Esophagus squamous epithelium (tissue), 5 donors: ENCODE data around the gene KLHDC8B. TPM values are rescaled to one million over a fixed set of nuclear protein-coding genes. Genes with fewer than 3 reads are reported as not detected.
A peak's percentile ranks its signal among the peaks of the same experiment; 100 is the strongest.

Experiments
- DNase-seq: peaks from one replicate; lab custom pipeline; 2025; lab: John Stamatoyannopoulos, UW
- H3K27ac ChIP-seq, 4 donors: fragments of 200-600 bp; sonication (generic); one replicate each; pipeline ENCODE4 v1.5.1; 2016 to 2019; ENCODE audit warnings: mild to moderate bottlenecking in 1 of 4
- H3K27me3 ChIP-seq, 4 donors: fragments of 200-600 bp; sonication (generic); 1 replicate in 3 of 4; 2 replicates in 1 of 4; pipeline versions ENCODE4 v1.5.1 to v1.6.0; 2017 to 2021; ENCODE audit warnings: antibody characterized with exemption in 1 of 4
- H3K36me3 ChIP-seq, 3 donors: fragments of 200-600 bp; sonication (generic); one replicate each; pipeline ENCODE4 v1.5.1; 2016 to 2019
- H3K4me1 ChIP-seq, 3 donors: fragments of 200-600 bp; sonication (generic); one replicate each; pipeline ENCODE4 v1.5.1; 2017 to 2019
- H3K4me3 ChIP-seq, 4 donors: fragments of 200-600 bp; sonication (generic); 1 replicate in 3 of 4; 2 replicates in 1 of 4; pipeline ENCODE4 v1.5.1; 2016 to 2019; ENCODE audit warnings: mild to moderate bottlenecking in 2 of 4, moderate library complexity in 1 of 4
- H3K9me3 ChIP-seq, 3 donors: fragments of 200-600 bp; sonication (generic); one replicate each; pipeline ENCODE4 v1.5.1; 2016 to 2019
- CTCF ChIP-seq, 6 experiments: fragments of 450-650 bp in 4 of 6; fragments of 200-600 bp in 2 of 6; sonication (generic) in 2 of 6; IDR thresholded peaks; one replicate each; pipeline ENCODE4 v1.5.1; 2016 to 2019; ENCODE audit warnings: antibody characterized with exemption in 6 of 6, mild to moderate bottlenecking in 4 of 6, moderate library complexity in 4 of 6
- POLR2A ChIP-seq, 4 donors: fragments of 450-650 bp; IDR thresholded peaks; one replicate each; pipeline ENCODE4 v1.6.1; 2017; ENCODE audit warnings: antibody characterized with exemption in 4 of 4, mild to moderate bottlenecking in 4 of 4, moderate library complexity in 3 of 4
- WGBS, 2 donors: methylation state at CpG; one replicate each; pipeline ENCODE4 v1.1.5; 2018; 5-methylcytosine and 5-hydroxymethylcytosine counted together
- intact Hi-C: fragments of 100-400 bp; cut with DNase I; formaldehyde crosslinking; loops from one replicate; pipeline ENCODE4 v1.15.0; 2022
- total RNA-seq, 4 donors: library from RNA; depleted of rRNA; stranded (reverse); fragments of >200 nt; gene quantifications; one replicate each; pipeline ENCODE4 v1.1.0, GENCODE V29; 2016
- donor health status: DM: yes; HTN: yes; CAD: no.

KLHDC8B gene
- total RNA-seq, 4 donors from 2014 or later = 18.0 to 58.6 (median 46.3) TPM

GRCh38 chr3:49124203-49124602, 47.2 kb upstream of the KLHDC8B start:
- Histone ChIP-seq H3K9me3 (no peaks in the 10 kb centered on the region), H3K4me3 (no peak overlapping the region), H3K27me3 (no peaks in the 10 kb centered on the region), H3K27ac (no peak overlapping the region), H3K4me1 (peaks cover 11 to 19% (median 14%) of the 10 kb centered on the region in 3 donors), H3K36me3 (peaks cover 23 to 83% (median 52%) of the 10 kb centered on the region in 3 donors)
- WGBS, 2 donors = 80% methylated on average over 2 of the region's 7 CpGs; no CpG with 5 or more reads in 1 of the 2 donors
- no peak for DNase-seq
- TF ChIP-seq POLR2A (IDR thresholded peaks at IDR 0.05) = no peak
- no peak for TF ChIP-seq CTCF (IDR thresholded peaks at IDR 0.05)
- intact Hi-C loops = no loop called here

DNA sequence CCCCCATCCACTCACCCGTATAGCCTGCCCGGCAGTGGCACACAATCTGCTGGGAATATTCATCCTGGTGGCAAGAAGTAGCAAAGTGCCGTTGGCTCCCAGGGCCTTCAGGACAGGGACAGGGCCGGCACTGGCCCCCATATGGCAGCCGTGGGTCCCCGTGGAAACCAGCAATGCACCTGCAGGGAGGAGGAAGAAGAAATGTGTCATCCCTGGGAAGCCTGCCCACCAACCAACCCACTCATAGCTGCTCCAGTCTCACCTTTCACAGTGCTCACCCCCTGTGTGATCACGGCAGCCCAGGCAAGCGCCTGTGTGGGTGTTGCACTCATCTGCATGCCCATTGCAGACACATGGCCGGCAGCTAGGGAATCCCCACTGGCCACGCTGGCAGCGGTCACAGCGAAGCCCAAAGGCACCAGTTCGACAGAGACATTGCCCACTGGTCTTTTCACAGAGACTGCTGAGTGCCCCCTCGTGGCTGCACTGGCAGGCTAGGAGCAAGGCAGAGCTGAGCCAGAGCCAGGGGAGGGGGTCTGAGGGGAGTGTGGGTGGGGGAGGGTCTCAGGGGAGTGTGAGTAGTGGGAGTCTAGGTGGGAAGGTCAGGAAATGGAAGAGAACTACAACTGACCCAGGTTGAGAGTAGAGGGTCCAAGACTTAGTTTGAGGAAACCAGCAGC, 46.3 kb upstream of the KLHDC8B start:
- no peaks in the 10 kb centered on the region for H3K9me3 ChIP-seq
- no peak for DNase-seq
- intact Hi-C loops = no loop called here
- H3K4me1 ChIP-seq = peaks cover 2 to 16% (median 5%) of the 10 kb centered on the region in 3 donors
- TF ChIP-seq CTCF (IDR thresholded peaks at IDR 0.05) = no peak
- TF ChIP-seq POLR2A (IDR thresholded peaks at IDR 0.05) = no peak
- H3K4me3 ChIP-seq = no peak overlapping the region
- H3K27ac ChIP-seq = no peak overlapping the region
- WGBS, 2 donors = 74% methylated on average over 10 of the region's 14 CpGs; no CpG with 5 or more reads in 1 of the 2 donors
- no peaks in the 10 kb centered on the region for H3K27me3 ChIP-seq
- peaks cover 23 to 90% (median 53%) of the 10 kb centered on the region in 3 donors for H3K36me3 ChIP-seq

GRCh38 chr3:49131040-49131439, 40.4 kb upstream of the KLHDC8B start:
- Histone ChIP-seq H3K4me3 (peak overlapping the region in 1 of 4 donors; percentile 79), H3K9me3 (no peaks in the 10 kb centered on the region), H3K27me3 (no peaks in the 10 kb centered on the region), H3K4me1 (peaks cover 24 to 52% (median 24%) of the 10 kb centered on the region in 3 donors), H3K36me3 (peaks cover 6 to 52% (median 20%) of the 10 kb centered on the region in 3 donors), H3K27ac (peak overlapping the region in 3 of 4 donors; percentile 87 to 92 (median 88))
- intact Hi-C loops = no loop called here
- DNase-seq = no peak
- WGBS, 2 donors = 57 to 66% methylated on average over 3 to 4 of the region's 12 CpGs
- TF ChIP-seq POLR2A (IDR thresholded peaks at IDR 0.05) (no peak), CTCF (IDR thresholded peaks at IDR 0.05) (no peak)

- Histone ChIP-seq H3K4me1 (peaks cover 24 to 52% (median 24%) of the 10 kb centered on the region in 3 donors), H3K36me3 (peaks cover 5 to 47% (median 14%) of the 10 kb centered on the region in 3 donors), H3K27me3 (no peaks in the 10 kb centered on the region), H3K27ac (peak overlapping the region; percentile 85 to 92 (median 88)), H3K4me3 (peak overlapping the region in 3 of 4 donors; percentile 65 to 79 (median 67)), H3K9me3 (no peaks in the 10 kb centered on the region)
- intact Hi-C loops = no loop called here
- no peak for DNase-seq
- no peak for TF ChIP-seq CTCF (IDR thresholded peaks at IDR 0.05)
- no peak for TF ChIP-seq POLR2A (IDR thresholded peaks at IDR 0.05)
- 80 to 92% methylated on average over 1 to 2 of the region's 6 CpGs for WGBS, 2 donors
Measured at GRCh38 chr3:49131576-49131975, 39.8 kb upstream of the KLHDC8B start.

- Histone ChIP-seq H3K27ac (peak overlapping the region; percentile 85 to 92 (median 88)), H3K27me3 (no peaks in the 10 kb centered on the region), H3K36me3 (peaks cover 5 to 42% (median 14%) of the 10 kb centered on the region in 3 donors), H3K4me1 (peaks cover 24 to 52% (median 24%) of the 10 kb centered on the region in 3 donors), H3K4me3 (peak overlapping the region; percentile 47 to 79 (median 66)), H3K9me3 (no peaks in the 10 kb centered on the region)
- WGBS, 2 donors = 60 to 68% methylated on average over 3 to 6 of the region's 9 CpGs
- intact Hi-C loops = no loop called here
- no peak for TF ChIP-seq POLR2A (IDR thresholded peaks at IDR 0.05)
- no peak for TF ChIP-seq CTCF (IDR thresholded peaks at IDR 0.05)
- DNase-seq = no peak
Measured at GRCh38 chr3:49132073-49132436, 39.3 kb upstream of the KLHDC8B start.
